Stomach (tissue), 9 donors: Measurements from ENCODE around the gene EML6. TPM values are rescaled to one million over a fixed set of nuclear protein-coding genes. Genes with fewer than 3 reads are reported as not detected.

ENCODE experiments used
- DNase-seq, 2 donors: peaks; one replicate each; pipeline versions ENCODE4 v3.0.0 to v3.0.0-alpha.2; 2013 to 2019
- H3K27ac ChIP-seq, 5 donors: fragments of 200-600 bp in 4 of 5; sonication (generic) in 4 of 5; one replicate each; pipeline ENCODE4 v1.5.1; 2013 to 2019; ENCODE audit warnings: mild to moderate bottlenecking in 1 of 5, moderate library complexity in 1 of 5
- H3K27me3 ChIP-seq, 3 donors: fragments of 200-600 bp; sonication (generic); one replicate each; pipeline ENCODE4 v1.5.1; 2017 to 2019; ENCODE audit warnings: mixed run types in 1 of 3
- H3K36me3 ChIP-seq, 4 donors: fragments of 200-600 bp; sonication (generic); 1 replicate in 3 of 4; 2 replicates in 1 of 4; pipeline ENCODE4 v1.5.1; 2016 to 2019
- H3K4me1 ChIP-seq, 4 donors: fragments of 200-600 bp; sonication (generic); one replicate each; pipeline ENCODE4 v1.5.1; 2016 to 2019
- H3K4me3 ChIP-seq, 4 donors: fragments of 200-600 bp; sonication (generic) in 3 of 4; one replicate each; pipeline ENCODE4 v1.5.1; 2016 to 2019; ENCODE audit warnings: mild to moderate bottlenecking in 1 of 4
- H3K9me3 ChIP-seq, 4 donors: fragments of 200-600 bp; sonication (generic); one replicate each; pipeline ENCODE4 v1.5.1; 2016 to 2019
- EP300 ChIP-seq: sonication (generic); formaldehyde crosslinking; IDR thresholded peaks from one replicate; pipeline ENCODE4 v1.6.1; 2017; ENCODE audit warnings: antibody characterized with exemption
- POLR2A ChIP-seq, 4 donors: fragments of 450-650 bp; IDR thresholded peaks; one replicate each; pipeline ENCODE4 v1.6.1; 2016; ENCODE audit warnings: antibody characterized with exemption in 4 of 4, control low read depth in 2 of 4, mild to moderate bottlenecking in 1 of 4, moderate library complexity in 1 of 4
- POLR2AphosphoS5 ChIP-seq, 3 donors: sonication (generic); formaldehyde crosslinking; IDR thresholded peaks; one replicate each; pipeline ENCODE4 v1.6.1; 2016; ENCODE audit warnings: antibody characterized with exemption in 3 of 3
- WGBS, 5 donors: extraction: QIAGEN DNeasy Blood & Tissue Kit in 3 of 5; methylation state at CpG; one replicate each; pipeline versions ENCODE4 v1.1.5 to v1.1.7; 2013 to 2018; 5-methylcytosine and 5-hydroxymethylcytosine counted together
- intact Hi-C: fragments of 100-400 bp; cut with DNase I; formaldehyde crosslinking; loops from one replicate; pipeline ENCODE4 v1.15.1; 2023; ENCODE audit warnings: low total_unique reads
- polyA plus RNA-seq, 3 donors: library from polyadenylated mRNA; stranded (reverse); fragments of 200-250 nt; gene quantifications; one replicate each; pipeline ENCODE4 v1.2.3, GENCODE V29; 2013
- total RNA-seq, 5 donors: library from RNA; depleted of rRNA; stranded (reverse); fragments of >200 nt; gene quantifications; one replicate each; pipeline versions ENCODE4 v1.1.0 to v1.2.3, GENCODE V29; 2014 to 2016
- TF ChIP-seq, protein P1 (sequence below), 7 experiments: fragments of 450-650 bp in 4 of 7; fragments of 200-600 bp in 3 of 7; sonication (generic) in 3 of 7; IDR thresholded peaks; one replicate each; pipeline ENCODE4 v1.5.1; 2016 to 2019; ENCODE audit warnings: antibody characterized with exemption in 7 of 7, control low read depth in 2 of 7, mild to moderate bottlenecking in 1 of 7
- donor health status: healthy with polysubstance abuse.
- donor health status: Bipolar disorder and iron deficiency.
- donor health status: healthy.

EML6 gene
- total and polyA plus RNA-seq, 8 donors, result 0.45 to 10.1 (median 1.8) TPM; not detected in 1

DNA sequence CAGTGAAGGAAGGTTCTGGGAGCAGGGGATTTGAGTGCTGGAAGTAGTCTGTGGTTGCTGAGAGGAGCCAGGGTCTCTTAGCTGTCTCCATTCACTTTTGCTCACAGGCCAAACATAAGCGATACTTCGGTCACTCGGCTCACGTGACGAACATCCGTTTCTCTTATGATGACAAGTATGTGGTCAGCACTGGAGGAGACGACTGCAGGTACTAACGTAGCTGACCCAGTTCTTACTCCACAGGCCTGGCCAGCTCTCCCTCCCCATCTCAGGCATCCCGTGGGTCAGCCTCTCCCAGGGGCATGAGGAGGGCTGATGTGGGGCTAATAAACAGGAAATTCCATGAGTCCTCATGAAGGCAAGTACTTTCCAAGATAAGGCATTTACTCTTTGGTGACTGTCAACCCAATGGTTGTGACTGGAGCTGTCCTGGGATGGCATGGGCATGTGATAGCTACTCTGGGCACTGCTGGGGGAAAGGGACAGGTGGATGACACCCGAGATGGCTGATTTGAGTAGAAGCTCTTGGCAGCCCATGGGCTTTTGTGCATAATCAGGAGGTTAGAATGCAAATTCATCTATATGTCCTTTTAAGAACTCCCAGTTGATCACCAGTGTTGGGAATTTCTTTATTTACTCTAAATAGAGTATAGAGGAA is 245.2 kb downstream of the EML6 start:
- 86 to 94% (median 93%) methylated on average over 10 of the region's 10 CpGs for WGBS, 5 donors
- intact Hi-C loops, result no loop called here
- Histone ChIP-seq H3K27ac (no peak overlapping the region), H3K36me3 (peaks cover 0 to 53% (median 37%) of the 10 kb centered on the region in 4 donors), H3K4me3 (no peak overlapping the region), H3K9me3 (no peaks in the 10 kb centered on the region), H3K4me1 (peaks cover 0 to 23% (median 10%) of the 10 kb centered on the region in 4 donors), H3K27me3 (no peaks in the 10 kb centered on the region)
- DNase-seq, result no peak
- no peak for TF ChIP-seq EP300
- no peak for TF ChIP-seq POLR2AphosphoS5 (IDR thresholded peaks at IDR 0.05)
- no peak for TF ChIP-seq POLR2A (IDR thresholded peaks at IDR 0.05)
- TF ChIP-seq, protein P1, sequence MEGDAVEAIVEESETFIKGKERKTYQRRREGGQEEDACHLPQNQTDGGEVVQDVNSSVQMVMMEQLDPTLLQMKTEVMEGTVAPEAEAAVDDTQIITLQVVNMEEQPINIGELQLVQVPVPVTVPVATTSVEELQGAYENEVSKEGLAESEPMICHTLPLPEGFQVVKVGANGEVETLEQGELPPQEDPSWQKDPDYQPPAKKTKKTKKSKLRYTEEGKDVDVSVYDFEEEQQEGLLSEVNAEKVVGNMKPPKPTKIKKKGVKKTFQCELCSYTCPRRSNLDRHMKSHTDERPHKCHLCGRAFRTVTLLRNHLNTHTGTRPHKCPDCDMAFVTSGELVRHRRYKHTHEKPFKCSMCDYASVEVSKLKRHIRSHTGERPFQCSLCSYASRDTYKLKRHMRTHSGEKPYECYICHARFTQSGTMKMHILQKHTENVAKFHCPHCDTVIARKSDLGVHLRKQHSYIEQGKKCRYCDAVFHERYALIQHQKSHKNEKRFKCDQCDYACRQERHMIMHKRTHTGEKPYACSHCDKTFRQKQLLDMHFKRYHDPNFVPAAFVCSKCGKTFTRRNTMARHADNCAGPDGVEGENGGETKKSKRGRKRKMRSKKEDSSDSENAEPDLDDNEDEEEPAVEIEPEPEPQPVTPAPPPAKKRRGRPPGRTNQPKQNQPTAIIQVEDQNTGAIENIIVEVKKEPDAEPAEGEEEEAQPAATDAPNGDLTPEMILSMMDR (IDR thresholded peaks at IDR 0.05), result no peak

DNA sequence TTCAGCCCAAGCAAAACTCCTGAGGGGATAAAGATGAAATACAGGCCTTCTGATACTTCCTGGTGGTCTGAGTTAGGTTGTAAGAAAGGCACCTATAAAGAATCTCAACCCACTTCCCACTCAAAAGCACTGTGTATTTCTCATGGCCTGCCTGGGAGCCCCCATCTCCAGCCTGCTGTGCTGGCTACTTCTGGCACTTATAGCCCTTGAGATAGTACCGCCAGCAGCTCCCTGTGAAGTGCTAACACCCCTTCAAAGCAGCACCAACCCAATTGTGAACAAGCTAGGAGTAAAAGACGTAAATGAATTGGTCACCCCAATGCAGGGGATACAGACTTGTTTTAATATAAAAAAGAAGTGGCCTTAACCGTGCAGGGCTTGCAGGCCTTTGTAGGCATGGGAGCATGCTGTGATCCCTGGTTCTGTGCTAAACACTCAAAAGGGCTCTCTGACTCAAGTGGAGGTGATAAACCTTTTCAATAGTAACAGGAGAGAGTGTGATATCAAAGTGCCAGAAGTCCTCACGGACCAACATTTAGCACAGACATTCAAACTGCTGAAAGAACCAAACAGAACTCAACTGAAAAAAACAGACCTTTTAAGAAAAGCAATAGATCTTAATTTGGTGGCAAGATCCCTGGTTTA is 246.0 kb downstream of the EML6 start:
- TF ChIP-seq EP300 (no peak), POLR2A (IDR thresholded peaks at IDR 0.05) (no peak), POLR2AphosphoS5 (IDR thresholded peaks at IDR 0.05) (no peak)
- TF ChIP-seq, protein P1 (IDR thresholded peaks at IDR 0.05), result no peak
- intact Hi-C loops, result no loop called here
- WGBS, 5 donors, result 73 to 96% (median 85%) methylated on average over 4 of the region's 4 CpGs
- Histone ChIP-seq H3K27me3 (no peaks in the 10 kb centered on the region), H3K36me3 (peaks cover 0 to 59% (median 41%) of the 10 kb centered on the region in 4 donors), H3K4me1 (peaks cover 0 to 30% (median 15%) of the 10 kb centered on the region in 4 donors), H3K4me3 (no peak overlapping the region), H3K27ac (no peak overlapping the region), H3K9me3 (no peaks in the 10 kb centered on the region)
- DNase-seq, result no peak

DNA sequence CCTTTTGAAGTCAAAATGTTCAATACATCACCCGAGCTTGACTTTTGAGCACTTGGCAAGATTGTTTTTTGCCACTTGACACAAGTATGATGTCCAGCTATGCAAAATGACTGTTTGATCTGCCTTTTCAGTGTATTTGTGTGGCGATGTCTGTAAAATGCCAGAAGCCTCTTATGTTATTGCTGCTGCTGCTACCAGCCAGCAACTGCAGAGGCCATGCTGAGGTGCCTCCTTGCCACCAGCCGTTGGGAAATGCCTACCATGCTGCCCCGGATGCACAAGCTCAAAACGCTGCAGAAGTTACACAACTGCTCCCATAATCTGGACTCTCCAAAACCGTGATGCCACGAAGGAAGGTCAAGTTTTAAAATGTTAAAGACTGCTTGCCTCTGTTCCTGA is 246.5 kb downstream of the EML6 start:
- DNase-seq, result no peak
- no peak overlapping the region for H3K4me3 ChIP-seq
- H3K27ac ChIP-seq, result no peak overlapping the region
- no peaks in the 10 kb centered on the region for H3K9me3 ChIP-seq
- TF ChIP-seq EP300 (no peak), POLR2A (IDR thresholded peaks at IDR 0.05) (no peak), POLR2AphosphoS5 (IDR thresholded peaks at IDR 0.05) (no peak)
- TF ChIP-seq, protein P1 (IDR thresholded peaks at IDR 0.05), result no peak
- H3K36me3 ChIP-seq, result peaks cover 0 to 64% (median 42%) of the 10 kb centered on the region in 4 donors
- H3K4me1 ChIP-seq, result peaks cover 0 to 35% (median 18%) of the 10 kb centered on the region in 4 donors
- no peaks in the 10 kb centered on the region for H3K27me3 ChIP-seq
- intact Hi-C loops, result no loop called here
- 84 to 94% (median 89%) methylated on average over 7 of the region's 7 CpGs for WGBS, 5 donors

DNA sequence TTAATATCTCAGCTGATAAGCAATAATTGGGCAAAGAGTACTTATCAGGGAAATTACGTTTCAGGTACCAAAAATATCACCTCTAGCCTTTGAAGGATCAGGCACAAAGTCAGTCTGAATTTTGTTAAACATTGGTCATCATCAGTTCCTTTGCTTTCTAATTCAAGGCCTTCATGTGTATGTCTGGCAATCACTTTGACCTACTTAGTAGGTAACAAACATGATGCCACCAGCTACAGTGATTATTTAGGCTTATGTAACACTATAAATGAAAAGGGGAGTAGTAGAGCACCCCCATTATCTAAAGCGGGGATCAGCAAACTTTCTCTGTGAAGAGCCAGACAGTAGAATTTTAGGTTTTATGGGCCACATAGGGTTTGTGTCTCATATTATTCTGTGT is 251.7 kb downstream of the EML6 start:
- WGBS, 5 donors, result 60 to 79% (median 73%) methylated on average over 2 of the region's 2 CpGs
- peak overlapping the region in 1 of 5 donors; percentile 60 for H3K27ac ChIP-seq
- TF ChIP-seq POLR2AphosphoS5 (IDR thresholded peaks at IDR 0.05) (no peak), EP300 (no peak), POLR2A (IDR thresholded peaks at IDR 0.05) (no peak)
- TF ChIP-seq, protein P1 (IDR thresholded peaks at IDR 0.05), result no peak
- DNase-seq, result no peak
- H3K4me3 ChIP-seq, result no peak overlapping the region
- H3K4me1 ChIP-seq, result peaks cover 14 to 79% (median 53%) of the 10 kb centered on the region in 4 donors
- intact Hi-C loops, result no loop called here
- H3K27me3 ChIP-seq, result no peaks in the 10 kb centered on the region
- peaks cover 0 to 41% (median 19%) of the 10 kb centered on the region in 4 donors for H3K36me3 ChIP-seq
- no peaks in the 10 kb centered on the region for H3K9me3 ChIP-seq
